Right lobe of liver (tissue), 6 donors: ENCODE data around the gene HIGD1C. TPM values are rescaled to one million over a fixed set of nuclear protein-coding genes. Genes with fewer than 3 reads are reported as not detected.

ENCODE experiments used
- ATAC-seq, 4 donors: fragments of 200-7000 bp; cut with Tn5 transposase; one replicate each; pipeline ENCODE4 v1.9.1; 2020; ENCODE audit warnings: mild to moderate bottlenecking in 4 of 4, moderate library complexity in 4 of 4
- DNase-seq, 3 donors: peaks; one replicate each; pipeline ENCODE4 v3.0.0-alpha.2; 2020
- H3K27ac ChIP-seq, 3 donors: fragments of 200-600 bp; one replicate each; pipeline ENCODE4 v1.8.0; 2022
- H3K27me3 ChIP-seq, 2 donors: fragments of 200-600 bp; one replicate each; pipeline ENCODE4 v1.8.0; 2022
- H3K36me3 ChIP-seq, 4 donors: fragments of 200-600 bp; sonication (generic) in 1 of 4; one replicate each; pipeline versions ENCODE4 v1.5.1 to v1.8.0; 2017 to 2022; ENCODE audit warnings: control low read depth in 1 of 4
- H3K4me1 ChIP-seq, 4 donors: fragments of 200-600 bp; sonication (generic) in 1 of 4; one replicate each; pipeline versions ENCODE4 v1.5.1 to v1.8.0; 2017 to 2022; ENCODE audit warnings: control low read depth in 1 of 4
- H3K4me3 ChIP-seq, 3 donors: fragments of 200-600 bp; one replicate each; pipeline ENCODE4 v1.8.0; 2022
- H3K9me3 ChIP-seq, 4 donors: fragments of 200-600 bp; sonication (generic) in 1 of 4; one replicate each; pipeline versions ENCODE4 v1.5.1 to v1.8.0; 2017 to 2022; ENCODE audit warnings: control low read depth in 1 of 4
- CTCF ChIP-seq, 4 donors: fragments of 200-600 bp in 3 of 4; fragments of 450-650 bp in 1 of 4; IDR thresholded peaks; one replicate each; pipeline versions ENCODE4 v1.5.1 to v1.8.0; 2016 to 2022; ENCODE audit warnings: antibody characterized with exemption in 4 of 4, mild to moderate bottlenecking in 2 of 4
- POLR2A ChIP-seq: fragments of 450-650 bp; IDR thresholded peaks from one replicate; pipeline ENCODE4 v1.6.1; 2017; ENCODE audit warnings: antibody characterized with exemption, mild to moderate bottlenecking
- WGBS: methylation state at CpG from one replicate; pipeline ENCODE4 v1.1.6; 2018; ENCODE audit warnings: low coverage, low lambda C conversion rate; ENCODE audit not compliant: insufficient coverage; ENCODE audit errors: missing lambda C conversion rate; 5-methylcytosine and 5-hydroxymethylcytosine counted together
- intact Hi-C, 2 donors: fragments of 100-400 bp; cut with DNase I; formaldehyde crosslinking; loops; one replicate each; pipeline versions ENCODE4 v1.11.2 to v1.14.1; 2022
- total RNA-seq, 6 experiments: library from RNA; depleted of rRNA in 2 of 6; stranded (reverse); fragments of >200 nt in 2 of 6; fragmentation: NEBNext Ultra II Directional in 3 of 6; extraction: Animal tissue kit (Norgen Biotek cat#: 25700) in 3 of 6; gene quantifications; one replicate each; pipeline versions ENCODE4 v1.1.0 to v1.2.4, GENCODE V29; 2016 to 2023
- donor health status: DM: no; HTN: yes; CAD: no.
- donor health status: DM: no; HTN: no; CAD: no.
- donor health status: DM: no; HTN: no; CAD: no.
- donor health status: DM: no; HTN: yes; CAD: no.
- donor health status: DM: no; HTN: yes; CAD: no.

The HIGD1C gene
- total RNA-seq, 6 experiments from 2014 or later: not detected

- TF ChIP-seq CTCF (IDR thresholded peaks at IDR 0.05): no peak
- no peak for TF ChIP-seq POLR2A
- H3K4me1 ChIP-seq: peaks cover 0 to 69% (median 24%) of the 10 kb centered on the region in 4 donors
- H3K9me3 ChIP-seq: no peaks in the 10 kb centered on the region
- DNase-seq (no peak), ATAC-seq (peak in 3 of 4 donors; percentile 23 to 48 (median 47))
- 2% methylated on average over 3 of the region's 3 CpGs for WGBS
- H3K27ac ChIP-seq: peak overlapping the region; percentile 56 to 80 (median 66)
- H3K4me3 ChIP-seq: no peak overlapping the region
- no peaks in the 10 kb centered on the region for H3K27me3 ChIP-seq
- peaks cover 0 to 25% (median 12%) of the 10 kb centered on the region in 4 donors for H3K36me3 ChIP-seq
- intact Hi-C loops: no loop called here
Measured at GRCh38 chr12:50934371-50934851, 17.9 kb upstream of the HIGD1C start.

- H3K27me3 ChIP-seq: no peaks in the 10 kb centered on the region
- H3K4me3 ChIP-seq: no peak overlapping the region
- no peaks in the 10 kb centered on the region for H3K9me3 ChIP-seq
- WGBS: 35% methylated on average over 6 of the region's 6 CpGs
- no peak for TF ChIP-seq CTCF (IDR thresholded peaks at IDR 0.05)
- TF ChIP-seq POLR2A: no peak
- H3K27ac ChIP-seq: peak overlapping the region; percentile 56 to 80 (median 66)
- H3K36me3 ChIP-seq: peaks cover 0 to 17% (median 9%) of the 10 kb centered on the region in 4 donors
- DNase-seq (no peak), ATAC-seq (peak; percentile 40 to 64 (median 52))
- peaks cover 0 to 69% (median 24%) of the 10 kb centered on the region in 4 donors for H3K4me1 ChIP-seq
- intact Hi-C loops: no loop called here
Measured at GRCh38 chr12:50934981-50935807, 17.1 kb upstream of the HIGD1C start.

GRCh38 chr12:50936821-50937530 is 15.4 kb upstream of the HIGD1C start:
- ATAC-seq (no peak), DNase-seq (no peak)
- Histone ChIP-seq H3K9me3 (no peaks in the 10 kb centered on the region), H3K27ac (no peak overlapping the region), H3K27me3 (no peaks in the 10 kb centered on the region), H3K36me3 (peaks cover 0 to 2% (median 0%) of the 10 kb centered on the region in 4 donors), H3K4me3 (no peak overlapping the region), H3K4me1 (peaks cover 0 to 54% (median 16%) of the 10 kb centered on the region in 4 donors)
- 72% methylated on average over 7 of the region's 9 CpGs for WGBS
- TF ChIP-seq CTCF (IDR thresholded peaks at IDR 0.05): no peak
- intact Hi-C loops: no loop called here

- Histone ChIP-seq H3K27ac (no peak overlapping the region), H3K4me3 (no peak overlapping the region), H3K36me3 (no peaks in the 10 kb centered on the region), H3K4me1 (peaks cover 0 to 47% (median 14%) of the 10 kb centered on the region in 4 donors), H3K9me3 (no peaks in the 10 kb centered on the region), H3K27me3 (no peaks in the 10 kb centered on the region)
- ATAC-seq: no peak
- intact Hi-C loops: no loop called here
- TF ChIP-seq CTCF (IDR thresholded peaks at IDR 0.05) (no peak), POLR2A (no peak)
- no peak for DNase-seq
- no CpG with 5 or more reads among the region's 1 CpG for WGBS
Measured at GRCh38 chr12:50937653-50938052, 14.7 kb upstream of the HIGD1C start.
